Epidermal melanocyte (primary cell): ENCODE results near the gene SLC29A1.

Experiments used
- DNase-seq: peaks from one replicate; pipeline ENCODE4 v3.0.0; 2011; ENCODE audit warnings: low spot score; ENCODE audit not compliant: insufficient read length

SLC29A1 gene

GRCh38 chr6:44235269-44235668 lies 11.9 kb downstream of the SLC29A1 start:
- no peak for DNase-seq

GRCh38 chr6:44235891-44236516 lies 12.6 kb downstream of the SLC29A1 start:
- DNase-seq = no peak

- no peak for DNase-seq
Measured at GRCh38 chr6:44237021-44237812, 13.8 kb downstream of the SLC29A1 start.

- DNase-seq = no peak
Measured at GRCh38 chr6:44237813-44238433, 14.5 kb downstream of the SLC29A1 start.

- no peak for DNase-seq
Measured at GRCh38 chr6:44238687-44239350, 15.4 kb downstream of the SLC29A1 start.

- no peak for DNase-seq
Measured at GRCh38 chr6:44243345-44243744, 19.9 kb downstream of the SLC29A1 start.

- no peak for DNase-seq
Measured at GRCh38 chr6:44245391-44245911, 22.1 kb downstream of the SLC29A1 start.

- DNase-seq = peak; percentile 77
Measured at GRCh38 chr6:44245912-44246662, 22.7 kb downstream of the SLC29A1 start.

GRCh38 chr6:44246663-44247337 lies 23.4 kb downstream of the SLC29A1 start, which contains the start of gene HSP90AB1:
TSS of gene HSP90AB1 (plus strand) at chr6:44247101. CDS start at chr6:44248630, 1,529 bp downstream.
- peak; percentile 98 for DNase-seq

GRCh38 chr6:44247338-44248302 lies 24.2 kb downstream of the SLC29A1 start:
- peak; percentile 28 for DNase-seq

- DNase-seq = no peak
Measured at GRCh38 chr6:44248579-44248978, 25.2 kb downstream of the SLC29A1 start.

- DNase-seq = no peak
Measured at GRCh38 chr6:44249082-44249748, 25.8 kb downstream of the SLC29A1 start.

GRCh38 chr6:44250067-44250717 lies 26.8 kb downstream of the SLC29A1 start:
- DNase-seq = no peak

- DNase-seq = no peak
Measured at GRCh38 chr6:44250718-44251123, 27.3 kb downstream of the SLC29A1 start.

GRCh38 chr6:44251576-44252524 lies 28.5 kb downstream of the SLC29A1 start:
- no peak for DNase-seq

GRCh38 chr6:44253307-44254101 lies 30.1 kb downstream of the SLC29A1 start:
- no peak for DNase-seq
